ENCODE measurements around the gene MAN1A2.

Gene MAN1A2

GRCh38 chr1:117567976-117568375 is 200.7 kb downstream of the MAN1A2 start:
- no peak overlapping the region for H3K4me3 ChIP-seq (ENCODE audit: low read depth, low read length)
- TF ChIP-seq, protein P1, sequence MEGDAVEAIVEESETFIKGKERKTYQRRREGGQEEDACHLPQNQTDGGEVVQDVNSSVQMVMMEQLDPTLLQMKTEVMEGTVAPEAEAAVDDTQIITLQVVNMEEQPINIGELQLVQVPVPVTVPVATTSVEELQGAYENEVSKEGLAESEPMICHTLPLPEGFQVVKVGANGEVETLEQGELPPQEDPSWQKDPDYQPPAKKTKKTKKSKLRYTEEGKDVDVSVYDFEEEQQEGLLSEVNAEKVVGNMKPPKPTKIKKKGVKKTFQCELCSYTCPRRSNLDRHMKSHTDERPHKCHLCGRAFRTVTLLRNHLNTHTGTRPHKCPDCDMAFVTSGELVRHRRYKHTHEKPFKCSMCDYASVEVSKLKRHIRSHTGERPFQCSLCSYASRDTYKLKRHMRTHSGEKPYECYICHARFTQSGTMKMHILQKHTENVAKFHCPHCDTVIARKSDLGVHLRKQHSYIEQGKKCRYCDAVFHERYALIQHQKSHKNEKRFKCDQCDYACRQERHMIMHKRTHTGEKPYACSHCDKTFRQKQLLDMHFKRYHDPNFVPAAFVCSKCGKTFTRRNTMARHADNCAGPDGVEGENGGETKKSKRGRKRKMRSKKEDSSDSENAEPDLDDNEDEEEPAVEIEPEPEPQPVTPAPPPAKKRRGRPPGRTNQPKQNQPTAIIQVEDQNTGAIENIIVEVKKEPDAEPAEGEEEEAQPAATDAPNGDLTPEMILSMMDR (IDR thresholded peaks at IDR 0.05; ENCODE audit: borderline replicate concordance, insufficient read depth, low read depth, low read length) = no peak

DNA sequence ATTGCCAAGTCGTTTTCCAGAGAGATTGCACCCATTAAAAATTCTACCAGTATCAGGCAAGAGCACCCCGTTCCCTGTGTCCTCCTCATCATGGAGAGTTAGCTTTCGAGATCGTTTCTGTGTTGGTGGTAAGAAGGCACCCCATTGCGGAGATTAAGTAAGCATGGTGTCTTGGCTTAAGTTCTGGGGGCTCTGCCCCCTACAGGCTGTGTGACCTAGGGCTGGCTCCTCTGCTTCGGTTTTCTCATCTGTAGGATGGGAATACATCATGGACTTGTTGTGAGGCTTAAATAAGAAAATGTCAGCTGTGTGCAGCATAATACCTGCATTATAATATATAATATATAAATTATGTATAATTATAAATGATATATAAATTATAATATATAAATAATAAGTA is 201.8 kb downstream of the MAN1A2 start:
- H3K4me3 ChIP-seq (ENCODE audit: low read depth, low read length) = no peak overlapping the region
- TF ChIP-seq, protein P1 (IDR thresholded peaks at IDR 0.05; ENCODE audit: borderline replicate concordance, insufficient read depth, low read depth, low read length) = no peak

- no peak overlapping the region for H3K4me3 ChIP-seq (ENCODE audit: low read depth, low read length)
- TF ChIP-seq, protein P1 (IDR thresholded peaks at IDR 0.05; ENCODE audit: borderline replicate concordance, insufficient read depth, low read depth, low read length) = no peak
These were observed 202.6 kb downstream of the MAN1A2 start for GRCh38 chr1:117569856-117570255.

- no peak overlapping the region for H3K4me3 ChIP-seq (ENCODE audit: low read depth, low read length)
- TF ChIP-seq, protein P1 (IDR thresholded peaks at IDR 0.05; ENCODE audit: borderline replicate concordance, insufficient read depth, low read depth, low read length) = no peak
These were observed 203.8 kb downstream of the MAN1A2 start for GRCh38 chr1:117570988-117571409.

- no peak overlapping the region for H3K4me3 ChIP-seq (ENCODE audit: low read depth, low read length)
- TF ChIP-seq, protein P1 (IDR thresholded peaks at IDR 0.05; ENCODE audit: borderline replicate concordance, insufficient read depth, low read depth, low read length) = no peak
These were observed 204.2 kb downstream of the MAN1A2 start for GRCh38 chr1:117571496-117571895.

GRCh38 chr1:117572546-117572945 is 205.3 kb downstream of the MAN1A2 start:
- TF ChIP-seq, protein P1 (IDR thresholded peaks at IDR 0.05; ENCODE audit: borderline replicate concordance, insufficient read depth, low read depth, low read length) = no peak
- H3K4me3 ChIP-seq (ENCODE audit: low read depth, low read length) = no peak overlapping the region

DNA sequence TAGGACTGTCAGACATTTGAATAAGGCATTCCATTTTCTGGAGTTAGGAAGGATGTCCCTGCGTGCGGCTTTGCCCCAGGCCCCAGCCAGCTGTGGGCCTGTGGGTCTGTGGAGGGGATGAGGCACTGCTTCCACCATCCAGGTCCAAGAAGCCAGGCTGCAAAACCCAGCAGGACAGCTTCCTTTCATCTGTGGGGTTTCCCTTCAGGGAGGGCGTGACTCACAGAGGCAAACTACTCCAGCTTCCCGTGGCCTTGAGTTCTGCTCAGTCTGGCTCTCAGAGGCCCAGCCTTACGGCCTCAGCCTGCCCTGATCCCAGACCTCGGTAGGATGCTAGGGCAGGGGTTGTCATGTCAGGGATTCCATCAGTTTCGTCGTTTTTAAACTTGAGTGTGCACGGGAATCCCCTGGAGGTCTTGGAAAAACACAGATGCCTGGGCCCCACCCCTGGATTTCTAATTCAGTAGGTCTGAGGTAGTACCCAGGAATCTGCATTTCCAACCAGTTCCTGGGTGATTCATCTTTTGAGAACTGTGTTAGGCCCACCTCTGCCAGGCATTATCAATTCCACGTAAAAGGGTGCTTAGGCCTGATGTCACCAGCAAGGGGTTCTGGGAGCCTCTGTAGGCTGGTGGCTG is 206.3 kb downstream of the MAN1A2 start:
- H3K4me3 ChIP-seq (ENCODE audit: low read depth, low read length) = no peak overlapping the region
- TF ChIP-seq, protein P1 (IDR thresholded peaks at IDR 0.05; ENCODE audit: borderline replicate concordance, insufficient read depth, low read depth, low read length) = no peak

Data from GM12875 (cell line).